ENCODE results near the gene KCTD1.

DNA sequence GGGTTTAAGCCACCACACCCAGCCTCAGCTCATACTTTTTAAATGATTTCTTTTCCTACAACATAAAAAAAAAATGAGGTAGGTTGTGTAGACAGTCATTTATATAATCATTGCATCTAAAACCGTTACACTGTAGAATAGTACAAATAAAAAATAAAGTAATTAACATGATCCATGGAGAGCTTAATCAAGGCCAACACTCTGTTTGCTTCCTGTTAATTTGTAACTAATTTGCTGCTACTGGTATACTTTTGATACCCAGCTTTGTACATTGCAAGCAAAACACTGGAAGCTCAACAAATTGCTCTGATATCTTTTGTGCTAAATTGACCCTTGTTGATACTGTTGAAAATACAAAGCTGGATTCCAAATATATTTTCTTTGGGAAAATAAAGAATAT is 20.2 kb upstream of the KCTD1 start:
- TF ChIP-seq TEAD4 (IDR thresholded peaks at IDR 0.05; ENCODE audit: borderline replicate concordance, insufficient read depth) (no peak), SMC3 (IDR thresholded peaks at IDR 0.05; ENCODE audit: low read depth, low read length) (no peak)
- TF ChIP-seq, protein P1, sequence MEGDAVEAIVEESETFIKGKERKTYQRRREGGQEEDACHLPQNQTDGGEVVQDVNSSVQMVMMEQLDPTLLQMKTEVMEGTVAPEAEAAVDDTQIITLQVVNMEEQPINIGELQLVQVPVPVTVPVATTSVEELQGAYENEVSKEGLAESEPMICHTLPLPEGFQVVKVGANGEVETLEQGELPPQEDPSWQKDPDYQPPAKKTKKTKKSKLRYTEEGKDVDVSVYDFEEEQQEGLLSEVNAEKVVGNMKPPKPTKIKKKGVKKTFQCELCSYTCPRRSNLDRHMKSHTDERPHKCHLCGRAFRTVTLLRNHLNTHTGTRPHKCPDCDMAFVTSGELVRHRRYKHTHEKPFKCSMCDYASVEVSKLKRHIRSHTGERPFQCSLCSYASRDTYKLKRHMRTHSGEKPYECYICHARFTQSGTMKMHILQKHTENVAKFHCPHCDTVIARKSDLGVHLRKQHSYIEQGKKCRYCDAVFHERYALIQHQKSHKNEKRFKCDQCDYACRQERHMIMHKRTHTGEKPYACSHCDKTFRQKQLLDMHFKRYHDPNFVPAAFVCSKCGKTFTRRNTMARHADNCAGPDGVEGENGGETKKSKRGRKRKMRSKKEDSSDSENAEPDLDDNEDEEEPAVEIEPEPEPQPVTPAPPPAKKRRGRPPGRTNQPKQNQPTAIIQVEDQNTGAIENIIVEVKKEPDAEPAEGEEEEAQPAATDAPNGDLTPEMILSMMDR (IDR thresholded peaks at IDR 0.05), result no peak
